SU-DHL-6 (cell line): ENCODE measurements around the gene FRMPD3.

Experiments
- H2AFZ ChIP-seq: fragments of 200-600 bp; sonication (generic); 2 replicates; pipeline ENCODE4 v1.6.1; 2014; ENCODE audit warnings: low read depth, mild to moderate bottlenecking, moderate library complexity, mixed read lengths, antibody characterized with exemption, low read length; ENCODE audit not compliant: severe bottlenecking
- H3F3A ChIP-seq: fragments of 200-600 bp; shearing (Covaris generic); 2 replicates; pipeline ENCODE4 v1.6.0; 2016; ENCODE audit warnings: antibody characterized with exemption, mild to moderate bottlenecking; ENCODE audit not compliant: insufficient read depth
- H3K27ac ChIP-seq: fragments of 200-600 bp; sonication (generic); 2 replicates; pipeline ENCODE4 v1.5.1; 2016; ENCODE audit warnings: low read depth, mild to moderate bottlenecking, low read length, moderate library complexity, mixed read lengths
- H3K27me3 ChIP-seq: fragments of 200-600 bp; sonication (generic), shearing (Covaris generic); 2 replicates; pipeline ENCODE4 v1.6.0; 2014; ENCODE audit warnings: mild to moderate bottlenecking, low read length
- H3K36me3 ChIP-seq: fragments of 200-600 bp; sonication (generic); 2 replicates; pipeline ENCODE4 v1.6.1; 2014; ENCODE audit warnings: mild to moderate bottlenecking, low read length, mixed read lengths
- H3K4me2 ChIP-seq: fragments of 300-600, 200-600 bp; shearing (Covaris generic), sonication (generic); 2 replicates; pipeline ENCODE4 v1.6.0; 2014; ENCODE audit warnings: low read length, low read depth, mild to moderate bottlenecking; ENCODE audit not compliant: poor library complexity, severe bottlenecking
- H3K4me3 ChIP-seq: fragments of 200-600 bp; sonication (generic); 2 replicates; pipeline ENCODE4 v1.5.1; 2014; ENCODE audit warnings: antibody characterized with exemption, low read length, mild to moderate bottlenecking, mixed read lengths; ENCODE audit not compliant: insufficient read depth, poor library complexity, severe bottlenecking
- H3K79me2 ChIP-seq: fragments of 200-600 bp; sonication (generic); 2 replicates; pipeline ENCODE4 v1.6.1; 2014; ENCODE audit warnings: mild to moderate bottlenecking, low read length, moderate library complexity; ENCODE audit not compliant: insufficient read depth
- H3K9ac ChIP-seq: fragments of 200-600 bp; sonication (generic); 2 replicates; pipeline ENCODE4 v1.7.0; 2014; ENCODE audit warnings: mild to moderate bottlenecking, low read length
- H3K9me2 ChIP-seq: fragments of 200-600 bp; sonication (generic); replicated peaks from 2 replicates; pipeline ENCODE4 v1.6.1; 2014; ENCODE audit warnings: low read length; ENCODE audit not compliant: insufficient read depth
- H3K9me3 ChIP-seq: fragments of 200-600 bp; sonication (generic); 2 replicates; pipeline ENCODE4 v1.6.1; 2014; ENCODE audit warnings: low read length, mixed read lengths; ENCODE audit not compliant: insufficient read depth
- H4K20me1 ChIP-seq: fragments of 200-600 bp; sonication (generic); 2 replicates; pipeline ENCODE4 v1.6.1; 2014; ENCODE audit warnings: low read depth, mild to moderate bottlenecking, antibody characterized with exemption, low read length, moderate library complexity, mixed read lengths
- EZH2phosphoT487 ChIP-seq: fragments of 200-600 bp; sonication (generic), shearing (Covaris generic); conservative IDR thresholded peaks from 2 replicates; pipeline ENCODE4 v1.6.1; 2018; ENCODE audit warnings: mild to moderate bottlenecking, antibody characterized with exemption, low read length, moderate library complexity, mixed read lengths
- TF ChIP-seq, protein P1 (sequence below): fragments of 200-600 bp; sonication (generic); IDR thresholded peaks from one replicate; pipeline ENCODE4 v1.5.1; 2017; ENCODE audit warnings: antibody characterized with exemption, mild to moderate bottlenecking, low read length, moderate library complexity; ENCODE audit not compliant: insufficient read depth, poor library complexity, severe bottlenecking

The FRMPD3 gene

DNA sequence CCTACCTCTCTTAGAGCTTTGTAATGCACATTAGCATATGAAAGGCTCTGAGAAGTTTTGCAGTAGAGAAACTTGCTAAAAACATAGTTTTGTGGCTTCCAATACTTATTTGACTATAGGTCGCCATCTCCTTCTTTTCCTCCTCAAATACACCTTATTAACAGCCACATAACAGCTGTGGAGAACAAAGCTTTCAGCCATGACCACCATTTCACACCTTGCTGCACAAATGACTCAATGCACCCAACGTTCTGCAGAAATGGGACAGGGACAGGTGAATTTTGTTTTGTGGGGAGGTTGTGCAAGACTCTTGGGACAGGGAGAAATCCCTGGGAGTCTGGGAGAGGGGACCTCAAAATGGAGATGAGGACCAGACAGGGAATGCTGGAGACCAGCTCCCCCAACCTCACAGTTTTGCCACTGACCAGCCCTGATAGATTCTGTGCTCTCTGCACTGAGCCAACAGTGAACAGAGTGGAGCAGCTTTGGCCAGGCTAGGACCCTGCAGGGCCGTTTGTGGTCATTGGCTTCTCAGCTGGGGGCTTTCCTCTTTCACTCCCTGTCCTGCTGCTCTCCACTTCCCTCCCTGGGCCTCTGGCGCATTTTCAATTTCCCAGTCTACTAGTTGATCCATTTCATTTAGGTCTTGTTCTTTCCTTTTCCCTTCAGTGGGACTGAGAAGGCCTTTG lies 16.6 kb downstream of the FRMPD3 start:
- H3K9me3 ChIP-seq: no peaks in the 10 kb centered on the region
- H3K36me3 ChIP-seq: no peaks in the 10 kb centered on the region
- H4K20me1 ChIP-seq: no peaks in the 10 kb centered on the region
- H3K4me3 ChIP-seq: no peak overlapping the region
- no peak overlapping the region for H3K4me2 ChIP-seq
- TF ChIP-seq, protein P1, sequence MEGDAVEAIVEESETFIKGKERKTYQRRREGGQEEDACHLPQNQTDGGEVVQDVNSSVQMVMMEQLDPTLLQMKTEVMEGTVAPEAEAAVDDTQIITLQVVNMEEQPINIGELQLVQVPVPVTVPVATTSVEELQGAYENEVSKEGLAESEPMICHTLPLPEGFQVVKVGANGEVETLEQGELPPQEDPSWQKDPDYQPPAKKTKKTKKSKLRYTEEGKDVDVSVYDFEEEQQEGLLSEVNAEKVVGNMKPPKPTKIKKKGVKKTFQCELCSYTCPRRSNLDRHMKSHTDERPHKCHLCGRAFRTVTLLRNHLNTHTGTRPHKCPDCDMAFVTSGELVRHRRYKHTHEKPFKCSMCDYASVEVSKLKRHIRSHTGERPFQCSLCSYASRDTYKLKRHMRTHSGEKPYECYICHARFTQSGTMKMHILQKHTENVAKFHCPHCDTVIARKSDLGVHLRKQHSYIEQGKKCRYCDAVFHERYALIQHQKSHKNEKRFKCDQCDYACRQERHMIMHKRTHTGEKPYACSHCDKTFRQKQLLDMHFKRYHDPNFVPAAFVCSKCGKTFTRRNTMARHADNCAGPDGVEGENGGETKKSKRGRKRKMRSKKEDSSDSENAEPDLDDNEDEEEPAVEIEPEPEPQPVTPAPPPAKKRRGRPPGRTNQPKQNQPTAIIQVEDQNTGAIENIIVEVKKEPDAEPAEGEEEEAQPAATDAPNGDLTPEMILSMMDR: no peak
- TF ChIP-seq EZH2phosphoT487: no peak
- no peaks in the 10 kb centered on the region for H3K9me2 ChIP-seq
- no peaks in the 10 kb centered on the region for H3K79me2 ChIP-seq
- H3F3A ChIP-seq: no peaks in the 10 kb centered on the region
- no peak overlapping the region for H2AFZ ChIP-seq
- H3K9ac ChIP-seq: no peak overlapping the region
- no peaks in the 10 kb centered on the region for H3K27me3 ChIP-seq
- H3K27ac ChIP-seq: no peak overlapping the region

DNA sequence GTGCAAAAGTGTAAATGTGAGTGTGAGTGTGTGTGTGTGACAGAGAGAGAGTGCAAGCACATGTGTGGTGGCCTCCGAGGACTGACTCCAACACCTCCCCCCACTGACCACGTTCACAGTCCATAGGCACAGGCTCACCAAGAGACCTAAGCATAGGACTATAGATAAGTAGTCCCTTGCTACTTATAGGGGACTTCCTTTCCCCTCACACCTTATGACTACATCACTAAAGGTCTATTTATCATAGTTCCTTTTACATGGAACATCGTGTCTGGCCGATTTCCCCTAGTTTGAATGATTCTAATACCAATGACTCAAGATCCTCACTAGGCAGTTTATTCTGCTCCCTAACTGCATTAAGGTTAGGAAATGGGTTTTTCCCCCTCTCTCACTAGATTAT lies 17.8 kb downstream of the FRMPD3 start:
- Histone ChIP-seq H3K9me3 (no peaks in the 10 kb centered on the region), H3K4me2 (no peak overlapping the region), H2AFZ (no peak overlapping the region), H3K4me3 (no peak overlapping the region), H3K27me3 (no peaks in the 10 kb centered on the region), H3F3A (no peaks in the 10 kb centered on the region), H3K9me2 (no peaks in the 10 kb centered on the region), H3K79me2 (no peaks in the 10 kb centered on the region), H4K20me1 (no peaks in the 10 kb centered on the region), H3K27ac (no peak overlapping the region), H3K9ac (no peak overlapping the region), H3K36me3 (no peaks in the 10 kb centered on the region)
- TF ChIP-seq EZH2phosphoT487: no peak
- TF ChIP-seq, protein P1: no peak

- Histone ChIP-seq H3K9me2 (no peaks in the 10 kb centered on the region), H3K9me3 (no peaks in the 10 kb centered on the region), H2AFZ (no peak overlapping the region), H3K4me3 (no peak overlapping the region), H3K9ac (no peak overlapping the region), H3K79me2 (no peaks in the 10 kb centered on the region), H3F3A (no peaks in the 10 kb centered on the region), H3K27me3 (no peaks in the 10 kb centered on the region), H3K27ac (no peak overlapping the region), H3K36me3 (no peaks in the 10 kb centered on the region), H3K4me2 (no peak overlapping the region), H4K20me1 (no peaks in the 10 kb centered on the region)
- TF ChIP-seq, protein P1: no peak
- TF ChIP-seq EZH2phosphoT487: no peak
Observed at GRCh38 chrX:107470198-107470597, 20.7 kb downstream of the FRMPD3 start.
